B cell (primary cell): ENCODE data around the gene GLIPR1.
"Not testable (repeated sequence)": the region's sequence is repeated elsewhere in the genome, so short reads cannot be mapped to it uniquely, and the experiment has no call there.

Source experiments
- EZH2 ChIP-seq: IDR thresholded peaks from 2 replicates; pipeline ENCODE4 v1.6.1; 2012; ENCODE audit warnings: borderline replicate concordance, low read depth, mild to moderate bottlenecking, moderate library complexity, low read length; ENCODE audit not compliant: insufficient read depth, poor library complexity, severe bottlenecking
- TF ChIP-seq, protein P1 (sequence below): fragments of 200-600 bp; IDR thresholded peaks from one replicate; pipeline ENCODE4 v1.8.0; 2022; ENCODE audit warnings: antibody characterized with exemption, mild to moderate bottlenecking

DNA sequence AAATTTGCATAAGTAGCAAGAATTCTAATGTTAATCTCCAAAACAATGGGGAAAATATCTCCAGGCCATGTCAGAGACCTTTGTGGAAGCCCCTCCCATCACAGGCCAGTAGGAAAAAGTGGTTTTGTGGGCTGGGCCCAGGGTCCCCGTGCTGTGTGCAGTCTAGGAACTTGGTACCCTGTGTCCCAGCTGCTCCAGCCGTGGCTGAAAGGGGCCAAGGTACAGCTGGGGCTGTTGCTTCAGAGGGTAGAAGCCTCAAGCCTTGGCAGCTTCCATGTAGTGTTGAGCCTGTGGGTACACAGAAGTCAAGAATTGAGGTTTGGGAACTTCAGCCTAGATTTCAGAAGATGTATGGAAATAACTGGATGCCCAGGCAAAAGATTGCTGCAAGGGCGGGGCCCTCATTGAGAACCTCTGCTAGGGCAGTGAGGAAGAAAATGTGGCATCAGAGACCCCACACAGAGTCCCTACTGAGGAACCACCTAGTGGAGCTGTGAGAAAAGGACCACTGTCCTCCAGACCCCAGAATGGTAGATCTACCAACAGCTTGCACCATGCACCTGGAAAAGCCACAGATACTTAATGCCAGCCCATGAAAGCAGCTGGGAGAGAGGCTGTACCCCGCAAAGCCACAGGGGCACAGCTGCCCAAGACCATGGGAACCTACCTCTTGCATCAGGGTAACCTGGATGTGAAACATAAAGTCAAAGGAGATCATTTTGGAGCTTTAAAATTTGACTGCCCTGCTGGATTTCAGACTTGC lies 38.7 kb upstream of the GLIPR1 start:
- TF ChIP-seq, protein P1, sequence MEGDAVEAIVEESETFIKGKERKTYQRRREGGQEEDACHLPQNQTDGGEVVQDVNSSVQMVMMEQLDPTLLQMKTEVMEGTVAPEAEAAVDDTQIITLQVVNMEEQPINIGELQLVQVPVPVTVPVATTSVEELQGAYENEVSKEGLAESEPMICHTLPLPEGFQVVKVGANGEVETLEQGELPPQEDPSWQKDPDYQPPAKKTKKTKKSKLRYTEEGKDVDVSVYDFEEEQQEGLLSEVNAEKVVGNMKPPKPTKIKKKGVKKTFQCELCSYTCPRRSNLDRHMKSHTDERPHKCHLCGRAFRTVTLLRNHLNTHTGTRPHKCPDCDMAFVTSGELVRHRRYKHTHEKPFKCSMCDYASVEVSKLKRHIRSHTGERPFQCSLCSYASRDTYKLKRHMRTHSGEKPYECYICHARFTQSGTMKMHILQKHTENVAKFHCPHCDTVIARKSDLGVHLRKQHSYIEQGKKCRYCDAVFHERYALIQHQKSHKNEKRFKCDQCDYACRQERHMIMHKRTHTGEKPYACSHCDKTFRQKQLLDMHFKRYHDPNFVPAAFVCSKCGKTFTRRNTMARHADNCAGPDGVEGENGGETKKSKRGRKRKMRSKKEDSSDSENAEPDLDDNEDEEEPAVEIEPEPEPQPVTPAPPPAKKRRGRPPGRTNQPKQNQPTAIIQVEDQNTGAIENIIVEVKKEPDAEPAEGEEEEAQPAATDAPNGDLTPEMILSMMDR = not testable (repeated sequence)
- not testable (repeated sequence) for TF ChIP-seq EZH2
